ENCODE data around the gene GPR26.

GPR26 gene

GRCh38 chr10:123666318-123667236 lies at the start of gene GPR26:
GPR26 (plus strand) TSS chr10:123666355; CDS start chr10:123666408, 53 bp downstream.
- DNase-seq = no peak

GRCh38 chr10:123618224-123618623 lies 47.9 kb upstream of the GPR26 start:
- DNase-seq = no peak

- no peak for DNase-seq
These were observed 46.9 kb upstream of the GPR26 start for GRCh38 chr10:123619067-123619855.

- DNase-seq = no peak
These were observed 45.5 kb upstream of the GPR26 start for GRCh38 chr10:123620621-123621020.

- no peak for DNase-seq
These were observed 44.7 kb upstream of the GPR26 start for GRCh38 chr10:123621492-123621891.

GRCh38 chr10:123621916-123622315 lies 44.2 kb upstream of the GPR26 start:
- DNase-seq = no peak

- no peak for DNase-seq
These were observed 43.8 kb upstream of the GPR26 start for GRCh38 chr10:123622381-123622780.

GRCh38 chr10:123624086-123624485 lies 42.1 kb upstream of the GPR26 start:
- no peak for DNase-seq

GRCh38 chr10:123633106-123633505 lies 33.0 kb upstream of the GPR26 start:
- no peak for DNase-seq

GRCh38 chr10:123633636-123634035 lies 32.5 kb upstream of the GPR26 start:
- DNase-seq = no peak

- no peak for DNase-seq
These were observed 31.9 kb upstream of the GPR26 start for GRCh38 chr10:123634221-123634620.

GRCh38 chr10:123635131-123635530 lies 31.0 kb upstream of the GPR26 start:
- DNase-seq = no peak

- DNase-seq = no peak
These were observed 30.4 kb upstream of the GPR26 start for GRCh38 chr10:123635745-123636144.

- DNase-seq = no peak
These were observed 29.4 kb upstream of the GPR26 start for GRCh38 chr10:123636598-123637325.

- no peak for DNase-seq
These were observed 28.8 kb upstream of the GPR26 start for GRCh38 chr10:123637326-123637880.

GRCh38 chr10:123639131-123639530 lies 27.0 kb upstream of the GPR26 start:
- no peak for DNase-seq

- DNase-seq = no peak
These were observed 26.1 kb upstream of the GPR26 start for GRCh38 chr10:123640016-123640535.

- DNase-seq = no peak
These were observed 23.9 kb upstream of the GPR26 start for GRCh38 chr10:123642293-123642692.

- DNase-seq = no peak
These were observed 23.5 kb upstream of the GPR26 start for GRCh38 chr10:123642697-123643096.

- no peak for DNase-seq
These were observed 22.8 kb upstream of the GPR26 start for GRCh38 chr10:123643315-123643714.

GRCh38 chr10:123645016-123645415 lies 21.1 kb upstream of the GPR26 start:
- no peak for DNase-seq

GRCh38 chr10:123645615-123646014 lies 20.5 kb upstream of the GPR26 start:
- no peak for DNase-seq

- DNase-seq = no peak
These were observed 17.6 kb upstream of the GPR26 start for GRCh38 chr10:123648595-123648994.

Measured in activated CD8-positive, alpha-beta memory T cell treated with anti-CD3 and anti-CD28 coated beads for 24 hours (primary cell).